ENCODE results near the gene FCGR3A. TPM values are rescaled to one million over a fixed set of nuclear protein-coding genes. Genes with fewer than 3 reads are reported as not detected.
"Not testable (repeated sequence)": the region's sequence is repeated elsewhere in the genome, so short reads cannot be mapped to it uniquely, and the experiment has no call there.

FCGR3A gene
- not detected in 2 replicates for total RNA-seq (2022)
- Bru-seq, nascent RNA: not detected
- BruChase-seq, experiment 1, labeled RNA remaining after a 6-hour chase: not detected
- not detected for BruChase-seq, experiment 2, labeled RNA remaining after a 2-hour chase
- long read RNA-seq: 0 reads

DNA sequence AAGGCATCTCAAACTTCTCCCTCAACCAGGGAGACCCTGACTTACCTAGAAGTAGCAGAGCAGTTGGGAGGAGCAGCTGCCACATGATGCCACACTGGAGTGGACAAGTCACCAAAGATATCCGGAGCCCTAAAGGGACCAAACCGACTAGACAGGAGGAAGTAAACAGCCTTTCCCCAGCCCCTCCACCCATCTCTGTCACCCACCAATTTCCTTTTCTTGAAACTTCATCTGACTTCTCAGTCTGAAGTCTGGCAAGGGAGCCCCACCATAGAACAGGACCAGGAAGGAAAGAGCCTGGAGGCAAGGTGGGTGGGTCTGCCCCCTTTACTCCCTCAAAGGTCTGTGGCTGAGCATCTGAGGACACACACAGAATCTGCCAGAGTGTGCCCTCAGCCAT, at the start of gene FCGR3A:
FCGR3A (minus strand) TSS at position 167 of the 400 bp plus-strand sequence; CDS start at position 85, 82 bp downstream.
- intact Hi-C loops (cut with micrococcal nuclease; ENCODE audit: unreplicated experiment): loop anchor here (10.0 kb wide), 1 partner anchor 75 kb away; no protein-coding TSS in a partner anchor
- Mint-ChIP-seq H3K36me3 (ENCODE audit: insufficient read depth, unreplicated experiment) (no peaks in the 10 kb centered on the region), H3K27me3 (ENCODE audit: unreplicated experiment) (peaks cover 2% of the 10 kb centered on the region), H3K27ac (ENCODE audit: unreplicated experiment) (no peak within 1 kb of the TSS), H3K9me3 (ENCODE audit: low read depth, unreplicated experiment) (peaks cover 2% of the 10 kb centered on the region), H3K4me3 (ENCODE audit: low read depth, unreplicated experiment) (no peak within 1 kb of the TSS), H3K4me1 (ENCODE audit: low read depth, unreplicated experiment) (no peaks in the 10 kb centered on the region)
- BruUV-seq (replicated peaks): no TSS peak
- CTCF ChIA-PET: no interaction called here
- no peak for TF ChIP-seq CTCF (IDR thresholded peaks at IDR 0.05; ENCODE audit: unreplicated experiment)
- DNase-seq: no peak

DNA sequence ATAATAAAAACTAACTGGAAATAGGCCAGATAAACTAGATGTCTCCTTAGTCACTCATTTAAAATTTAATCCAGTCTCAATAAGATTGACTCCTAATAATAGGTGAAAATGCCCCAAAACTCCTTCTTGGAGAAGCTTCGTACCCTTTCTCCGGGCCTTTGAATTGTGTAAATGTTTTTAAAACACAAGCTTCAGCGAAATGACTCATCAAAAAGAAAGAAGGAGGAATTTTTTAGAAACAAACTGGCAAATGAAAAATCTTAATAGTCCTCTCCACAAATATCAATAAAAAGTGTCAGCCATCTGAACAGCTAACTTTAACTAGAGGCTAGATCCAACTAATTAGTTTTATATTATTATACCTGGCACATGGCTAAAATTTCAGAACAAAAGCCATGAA, 47.5 kb upstream of the FCGR3A start:
- H3K27me3 Mint-ChIP-seq (ENCODE audit: unreplicated experiment); intact Hi-C loops (cut with micrococcal nuclease; ENCODE audit: unreplicated experiment); H3K4me1 Mint-ChIP-seq (ENCODE audit: low read depth, unreplicated experiment); H3K4me3 Mint-ChIP-seq (ENCODE audit: low read depth, unreplicated experiment); DNase-seq; BruUV-seq (replicated peaks); H3K9me3 Mint-ChIP-seq (ENCODE audit: low read depth, unreplicated experiment); H3K27ac Mint-ChIP-seq (ENCODE audit: unreplicated experiment); H3K36me3 Mint-ChIP-seq (ENCODE audit: insufficient read depth, unreplicated experiment); CTCF ChIA-PET: not testable (repeated sequence)

DNA sequence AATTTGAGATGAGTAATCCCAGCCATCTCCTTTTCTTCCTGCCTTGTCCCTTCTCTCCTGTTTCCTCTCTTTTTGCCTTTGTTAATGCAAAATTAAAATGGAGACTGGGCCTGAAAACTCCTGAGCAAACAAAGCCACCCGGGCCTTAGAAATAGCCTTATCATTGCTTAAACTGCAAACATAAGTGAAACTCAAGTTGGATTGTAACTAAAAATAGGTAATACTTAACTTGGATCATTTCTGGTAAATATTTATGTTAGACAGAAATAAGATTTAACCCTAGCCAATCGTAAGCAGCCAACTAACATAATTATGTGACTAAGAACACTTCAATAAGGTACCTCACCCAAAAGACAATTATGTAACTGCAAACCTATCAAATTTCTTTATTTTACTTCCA, 46.0 kb upstream of the FCGR3A start:
- H3K27me3 Mint-ChIP-seq (ENCODE audit: unreplicated experiment); BruUV-seq (replicated peaks); CTCF ChIA-PET; H3K36me3 Mint-ChIP-seq (ENCODE audit: insufficient read depth, unreplicated experiment); H3K27ac Mint-ChIP-seq (ENCODE audit: unreplicated experiment); intact Hi-C loops (cut with micrococcal nuclease; ENCODE audit: unreplicated experiment); H3K4me3 Mint-ChIP-seq (ENCODE audit: low read depth, unreplicated experiment); DNase-seq; H3K4me1 Mint-ChIP-seq (ENCODE audit: low read depth, unreplicated experiment); H3K9me3 Mint-ChIP-seq (ENCODE audit: low read depth, unreplicated experiment): not testable (repeated sequence)

GRCh38 chr1:161595173-161595572, 45.6 kb upstream of the FCGR3A start:
- H3K27me3 Mint-ChIP-seq (ENCODE audit: unreplicated experiment); DNase-seq; intact Hi-C loops (cut with micrococcal nuclease; ENCODE audit: unreplicated experiment); CTCF ChIA-PET; H3K4me3 Mint-ChIP-seq (ENCODE audit: low read depth, unreplicated experiment); H3K9me3 Mint-ChIP-seq (ENCODE audit: low read depth, unreplicated experiment); H3K27ac Mint-ChIP-seq (ENCODE audit: unreplicated experiment); H3K4me1 Mint-ChIP-seq (ENCODE audit: low read depth, unreplicated experiment); BruUV-seq (replicated peaks); H3K36me3 Mint-ChIP-seq (ENCODE audit: insufficient read depth, unreplicated experiment): not testable (repeated sequence)

GRCh38 chr1:161594269-161594984, 44.8 kb upstream of the FCGR3A start:
- DNase-seq; H3K4me1 Mint-ChIP-seq (ENCODE audit: low read depth, unreplicated experiment); intact Hi-C loops (cut with micrococcal nuclease; ENCODE audit: unreplicated experiment); H3K27ac Mint-ChIP-seq (ENCODE audit: unreplicated experiment); H3K36me3 Mint-ChIP-seq (ENCODE audit: insufficient read depth, unreplicated experiment); H3K4me3 Mint-ChIP-seq (ENCODE audit: low read depth, unreplicated experiment); BruUV-seq (replicated peaks); H3K9me3 Mint-ChIP-seq (ENCODE audit: low read depth, unreplicated experiment); H3K27me3 Mint-ChIP-seq (ENCODE audit: unreplicated experiment): not testable (repeated sequence)
- CTCF ChIA-PET: interaction anchor here (0.6 kb wide), 1 partner anchor 411 kb away, joined by 6 read pairs; no protein-coding TSS in a partner anchor

DNA sequence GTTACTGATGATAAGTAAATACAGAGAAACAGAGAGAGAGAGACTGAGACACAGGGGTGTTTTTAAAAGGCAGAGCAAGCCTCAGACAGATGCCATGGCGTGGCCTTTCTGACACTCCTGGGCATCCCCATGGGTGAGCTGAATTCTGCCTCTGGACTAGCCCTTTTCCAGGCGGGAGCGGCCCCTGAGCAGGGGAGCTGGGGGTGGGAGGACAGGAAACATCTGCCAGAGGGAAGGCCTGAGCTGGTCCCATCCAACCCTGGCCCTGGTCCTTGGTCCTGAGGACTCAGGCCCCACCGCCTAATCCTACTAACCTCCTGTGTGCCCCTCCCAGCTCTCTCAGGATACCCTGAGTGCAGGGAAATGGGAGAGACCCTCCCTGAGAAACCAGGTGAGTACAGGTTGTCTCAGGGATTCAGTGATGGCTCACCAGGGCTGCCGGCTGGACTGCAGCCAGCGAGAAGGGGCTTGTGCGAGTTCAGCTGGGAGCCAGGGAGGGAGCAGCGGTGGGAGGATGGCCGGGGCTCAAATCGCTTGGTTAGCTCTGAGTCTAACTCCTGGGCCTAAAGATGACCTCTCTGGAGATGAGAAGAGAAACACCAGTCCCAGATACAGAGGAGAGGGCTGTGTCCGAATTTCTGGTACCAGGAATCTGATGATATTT, 43.6 kb upstream of the FCGR3A start:
- BruUV-seq (replicated peaks); H3K27ac Mint-ChIP-seq (ENCODE audit: unreplicated experiment); H3K27me3 Mint-ChIP-seq (ENCODE audit: unreplicated experiment); CTCF ChIA-PET; H3K4me3 Mint-ChIP-seq (ENCODE audit: low read depth, unreplicated experiment); intact Hi-C loops (cut with micrococcal nuclease; ENCODE audit: unreplicated experiment); H3K36me3 Mint-ChIP-seq (ENCODE audit: insufficient read depth, unreplicated experiment); DNase-seq; H3K4me1 Mint-ChIP-seq (ENCODE audit: low read depth, unreplicated experiment); H3K9me3 Mint-ChIP-seq (ENCODE audit: low read depth, unreplicated experiment): not testable (repeated sequence)

DNA sequence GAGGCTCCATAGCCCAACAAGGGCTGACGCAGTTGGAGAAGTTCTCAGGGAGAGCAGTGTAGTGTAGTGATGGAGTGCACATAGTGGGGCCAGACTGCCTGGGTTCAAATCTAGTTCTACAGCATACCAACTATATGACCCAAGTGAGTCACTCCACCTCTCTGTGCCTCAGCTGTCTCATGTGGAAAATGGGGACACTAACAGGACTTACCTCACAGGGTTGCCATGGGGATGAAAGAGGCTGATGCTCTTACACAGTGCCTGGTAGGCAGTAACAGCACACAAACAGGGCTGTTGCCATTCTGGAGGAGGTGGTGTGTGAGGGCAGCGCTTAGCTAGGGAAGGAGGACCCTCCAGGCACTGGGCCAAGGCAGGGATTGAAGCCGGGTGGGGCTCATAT, 43.0 kb upstream of the FCGR3A start:
- H3K36me3 Mint-ChIP-seq (ENCODE audit: insufficient read depth, unreplicated experiment); DNase-seq; H3K4me3 Mint-ChIP-seq (ENCODE audit: low read depth, unreplicated experiment); H3K4me1 Mint-ChIP-seq (ENCODE audit: low read depth, unreplicated experiment); BruUV-seq (replicated peaks); H3K9me3 Mint-ChIP-seq (ENCODE audit: low read depth, unreplicated experiment); H3K27ac Mint-ChIP-seq (ENCODE audit: unreplicated experiment); H3K27me3 Mint-ChIP-seq (ENCODE audit: unreplicated experiment); CTCF ChIA-PET; intact Hi-C loops (cut with micrococcal nuclease; ENCODE audit: unreplicated experiment): not testable (repeated sequence)

DNA sequence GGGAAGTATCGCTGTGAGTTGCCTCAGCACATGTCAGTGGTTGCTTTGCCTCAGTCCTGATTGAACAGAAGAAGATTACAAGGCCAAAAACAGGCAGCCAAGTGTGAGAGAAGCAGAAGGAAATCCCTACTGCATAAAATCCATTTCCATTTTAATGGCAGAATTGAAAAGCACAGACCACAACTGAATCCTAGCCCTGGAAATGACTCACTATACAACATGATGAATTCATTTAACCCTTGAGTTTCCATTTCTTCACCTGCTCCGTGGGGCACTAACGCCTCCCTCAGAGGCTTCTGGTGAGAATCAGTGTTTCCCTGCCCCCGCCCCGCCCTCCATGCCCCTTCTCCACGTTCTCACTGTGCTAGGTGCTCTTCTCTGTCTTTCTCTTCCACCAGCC, 40.3 kb upstream of the FCGR3A start:
- not testable (repeated sequence) for H3K4me1 Mint-ChIP-seq (ENCODE audit: low read depth, unreplicated experiment); H3K9me3 Mint-ChIP-seq (ENCODE audit: low read depth, unreplicated experiment)

DNA sequence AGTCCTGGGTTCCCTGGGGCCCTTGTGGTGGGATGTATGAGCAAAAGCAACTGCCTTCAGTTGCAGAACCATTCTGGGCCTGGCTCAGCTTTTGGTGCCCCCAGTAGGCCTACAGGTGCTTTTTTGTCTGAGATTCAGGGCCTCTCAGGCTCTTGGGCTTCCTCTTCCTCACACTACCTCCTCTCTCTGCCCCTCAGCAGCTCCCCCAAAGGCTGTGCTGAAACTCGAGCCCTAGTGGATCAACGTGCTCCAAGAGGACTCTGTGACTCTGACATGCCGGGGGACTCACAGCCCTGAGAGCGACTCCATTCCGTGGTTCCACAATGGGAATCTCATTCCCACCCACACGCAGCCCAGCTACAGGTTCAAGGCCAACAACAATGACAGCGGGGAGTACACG, 39.7 kb upstream of the FCGR3A start:
- H3K4me3 Mint-ChIP-seq (ENCODE audit: low read depth, unreplicated experiment); H3K4me1 Mint-ChIP-seq (ENCODE audit: low read depth, unreplicated experiment); H3K27me3 Mint-ChIP-seq (ENCODE audit: unreplicated experiment); BruUV-seq (replicated peaks); H3K36me3 Mint-ChIP-seq (ENCODE audit: insufficient read depth, unreplicated experiment); DNase-seq; H3K27ac Mint-ChIP-seq (ENCODE audit: unreplicated experiment); intact Hi-C loops (cut with micrococcal nuclease; ENCODE audit: unreplicated experiment); H3K9me3 Mint-ChIP-seq (ENCODE audit: low read depth, unreplicated experiment); CTCF ChIA-PET: not testable (repeated sequence)

More for the DNA sequence above, 40.3 kb upstream of the FCGR3A start:
- H3K4me3 Mint-ChIP-seq (ENCODE audit: low read depth, unreplicated experiment); BruUV-seq (replicated peaks); H3K36me3 Mint-ChIP-seq (ENCODE audit: insufficient read depth, unreplicated experiment); H3K27ac Mint-ChIP-seq (ENCODE audit: unreplicated experiment); H3K27me3 Mint-ChIP-seq (ENCODE audit: unreplicated experiment); intact Hi-C loops (cut with micrococcal nuclease; ENCODE audit: unreplicated experiment); CTCF ChIA-PET; DNase-seq: not testable (repeated sequence)
